ENCODE data around the gene ERBB4. TPM values are rescaled to one million over a fixed set of nuclear protein-coding genes. Genes with fewer than 3 reads are reported as not detected.
"Not testable (repeated sequence)": the region's sequence is repeated elsewhere in the genome, so short reads cannot be mapped to it uniquely, and the experiment has no call there.

Gene ERBB4
- total RNA-seq, 2 donors from 2014 or later: not detected

DNA sequence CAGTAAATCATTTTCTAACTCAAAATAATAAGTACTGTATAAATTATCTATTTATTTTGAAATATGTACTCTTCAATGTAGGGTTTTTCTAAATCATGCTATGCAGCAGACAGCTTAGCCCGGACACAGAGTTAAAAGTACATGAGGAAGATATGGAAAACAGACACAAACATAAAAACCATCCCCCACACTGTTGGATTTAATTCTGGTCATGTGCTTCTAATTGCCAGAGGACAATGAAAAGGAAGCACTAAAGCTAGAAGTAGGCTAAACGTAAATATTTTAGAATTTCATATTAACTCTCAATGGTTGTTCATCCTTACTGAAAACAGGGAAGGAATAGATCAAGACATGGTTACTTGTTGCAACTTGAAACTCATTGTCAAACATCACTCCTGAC lies 420.7 kb downstream of the ERBB4 start:
- H3K36me3 Mint-ChIP-seq: no peaks in the 10 kb centered on the region
- no peak for DNase-seq (ENCODE audit: low spot score)
- H3K4me3 Mint-ChIP-seq: no peak overlapping the region
- H3K27ac Mint-ChIP-seq: no peak overlapping the region
- H3K9me3 Mint-ChIP-seq: peaks cover 6% of the 10 kb centered on the region
- no peaks in the 10 kb centered on the region for H3K4me1 Mint-ChIP-seq (ENCODE audit: low read depth in 2 of 2)
- H3K27me3 Mint-ChIP-seq: no peaks in the 10 kb centered on the region
- no peak for ATAC-seq

DNA sequence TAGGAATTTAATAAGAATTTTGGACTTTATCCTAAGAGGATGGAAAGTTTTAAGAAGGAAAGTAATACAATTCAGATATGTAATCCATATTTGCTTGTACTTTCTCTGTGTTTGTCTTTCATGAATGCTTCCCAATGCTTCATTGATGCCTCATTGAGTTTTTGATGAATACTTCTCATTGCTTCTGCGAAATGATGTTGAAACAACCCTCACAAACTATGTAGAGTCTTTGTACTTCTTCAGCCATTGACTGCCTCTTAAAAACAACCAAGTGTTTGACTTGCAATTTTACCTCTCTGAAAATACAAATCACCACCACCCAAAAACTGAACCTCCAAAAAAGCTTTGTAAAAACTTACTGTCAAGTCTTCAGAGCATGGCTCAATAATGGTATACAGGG lies 424.1 kb downstream of the ERBB4 start:
- Mint-ChIP-seq H3K27ac (no peak overlapping the region), H3K4me1 (ENCODE audit: low read depth in 2 of 2) (no peaks in the 10 kb centered on the region)

DNA sequence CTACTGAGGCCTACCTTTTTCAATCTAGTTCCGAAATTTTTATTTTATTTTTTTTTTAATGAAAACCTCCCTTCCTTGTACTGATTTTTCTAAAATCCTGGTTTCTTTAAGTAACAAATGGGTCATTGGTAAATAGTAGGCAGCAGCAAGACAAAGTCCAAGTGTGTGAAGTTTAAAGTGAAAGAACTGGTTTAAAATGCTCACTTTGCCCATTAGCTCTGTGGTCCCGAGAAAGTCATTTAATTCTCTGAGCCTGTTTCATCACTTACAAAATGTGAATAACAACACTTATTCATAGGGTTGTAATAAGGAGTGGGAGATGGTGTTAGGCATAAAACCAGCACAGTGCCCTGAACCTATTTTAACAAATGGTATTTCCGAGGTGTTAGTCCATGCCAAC lies 426.2 kb downstream of the ERBB4 start:
- no peak overlapping the region for H3K4me3 Mint-ChIP-seq

More for the DNA sequence above, 424.1 kb downstream of the ERBB4 start:
- Mint-ChIP-seq H3K36me3 (no peaks in the 10 kb centered on the region), H3K4me3 (no peak overlapping the region), H3K27me3 (no peaks in the 10 kb centered on the region), H3K9me3 (peaks cover 9% of the 10 kb centered on the region)
- DNase-seq (ENCODE audit: low spot score): no peak
- ATAC-seq: no peak

DNA sequence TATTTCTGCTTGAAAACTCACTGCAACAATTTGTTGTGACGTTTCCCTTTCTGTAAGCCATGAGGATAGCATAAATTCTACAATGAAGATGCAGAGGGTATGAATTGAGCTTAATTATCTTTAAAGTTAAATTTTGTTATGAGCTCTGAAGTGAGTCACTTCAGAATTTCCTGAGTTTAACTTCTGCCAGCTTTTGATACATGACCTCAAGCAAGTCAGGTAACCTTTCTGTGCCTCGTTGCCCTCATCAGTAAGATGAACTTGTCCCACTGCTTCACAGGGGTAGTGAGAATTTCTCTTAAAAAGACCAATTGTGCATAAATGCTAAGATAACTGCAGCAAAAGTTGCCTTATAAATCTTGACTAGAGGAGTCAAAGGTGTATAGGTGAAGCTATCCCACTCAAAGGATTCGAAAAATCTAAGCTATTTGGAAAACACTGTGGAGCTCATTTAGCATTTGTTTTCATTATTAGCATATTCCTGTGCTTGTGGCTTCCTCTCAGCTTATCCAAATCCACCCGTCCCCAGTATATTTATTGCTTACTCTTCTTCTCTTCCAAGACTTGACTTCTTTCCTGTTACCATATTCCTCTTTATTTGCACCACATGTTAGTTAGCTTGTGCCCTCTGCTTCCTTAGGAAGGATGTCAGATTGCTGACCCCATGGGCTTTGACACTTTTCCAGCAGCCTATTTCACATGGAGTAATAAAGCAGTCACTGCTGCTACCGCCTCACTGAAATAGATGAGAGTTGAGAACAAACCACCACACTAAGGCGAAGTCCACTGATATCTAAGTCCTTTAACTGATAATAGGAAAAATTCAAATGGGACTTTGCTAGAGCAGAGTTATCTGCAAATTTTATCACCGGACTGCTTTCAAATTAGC lies 428.6 kb downstream of the ERBB4 start:
- H3K36me3 Mint-ChIP-seq: no peaks in the 10 kb centered on the region
- H3K27me3 Mint-ChIP-seq: no peaks in the 10 kb centered on the region
- ATAC-seq (no peak), DNase-seq (ENCODE audit: low spot score) (no peak)
- no peaks in the 10 kb centered on the region for H3K4me1 Mint-ChIP-seq (ENCODE audit: low read depth in 2 of 2)
- H3K4me3 Mint-ChIP-seq: no peak overlapping the region
- no peak overlapping the region for H3K27ac Mint-ChIP-seq
- peaks cover 16% of the 10 kb centered on the region for H3K9me3 Mint-ChIP-seq

More for the DNA sequence above, 426.2 kb downstream of the ERBB4 start:
- no peak for DNase-seq (ENCODE audit: low spot score)
- H3K4me1 Mint-ChIP-seq (ENCODE audit: low read depth in 2 of 2): no peaks in the 10 kb centered on the region
- no peak overlapping the region for H3K27ac Mint-ChIP-seq
- H3K9me3 Mint-ChIP-seq: peaks cover 9% of the 10 kb centered on the region
- H3K27me3 Mint-ChIP-seq: no peaks in the 10 kb centered on the region
- no peak for ATAC-seq
- H3K36me3 Mint-ChIP-seq: no peaks in the 10 kb centered on the region

DNA sequence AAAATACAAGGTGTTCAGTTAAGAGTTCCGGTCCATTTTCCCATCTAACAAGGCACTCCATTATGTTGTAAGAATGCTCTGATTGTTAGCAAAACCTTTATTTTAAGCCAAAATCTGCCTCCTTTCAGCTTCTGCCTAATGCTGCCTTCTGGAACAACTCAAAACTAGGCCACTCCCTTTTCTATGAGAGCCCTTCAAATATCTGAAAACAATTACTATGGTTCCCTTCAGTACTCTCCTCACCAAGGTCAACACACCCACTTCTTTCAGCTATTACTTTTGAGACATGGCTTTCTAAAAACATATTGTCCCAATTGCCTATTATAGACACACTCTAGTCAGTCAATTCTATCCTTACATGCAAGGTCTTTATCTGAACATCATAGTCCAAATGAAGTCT lies 429.4 kb downstream of the ERBB4 start:
- H3K4me1 Mint-ChIP-seq (ENCODE audit: low read depth in 2 of 2): no peaks in the 10 kb centered on the region
- H3K27ac Mint-ChIP-seq: no peak overlapping the region
- DNase-seq (ENCODE audit: low spot score): no peak
- no peak overlapping the region for H3K4me3 Mint-ChIP-seq
- no peaks in the 10 kb centered on the region for H3K36me3 Mint-ChIP-seq
- H3K9me3 Mint-ChIP-seq: peaks cover 16% of the 10 kb centered on the region
- ATAC-seq: no peak
- H3K27me3 Mint-ChIP-seq: no peaks in the 10 kb centered on the region

DNA sequence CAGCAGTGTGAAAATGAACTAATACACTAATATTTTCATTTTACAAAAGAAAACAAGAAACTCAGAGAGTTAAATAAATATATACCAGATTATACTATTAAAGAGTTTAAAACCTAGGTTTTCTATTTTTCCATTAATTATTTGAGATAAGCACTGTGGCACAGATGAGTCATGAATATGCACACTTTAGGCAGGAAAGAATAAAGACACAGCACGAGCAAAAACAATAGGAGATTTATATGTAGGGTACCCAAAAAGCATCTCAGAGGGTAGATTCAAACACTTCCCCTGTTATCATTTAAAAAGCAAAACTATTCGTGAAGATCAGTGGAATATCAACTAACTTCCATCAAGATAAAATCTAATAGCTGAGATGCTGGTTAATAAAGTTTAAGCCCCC lies 430.6 kb downstream of the ERBB4 start:
- no peak for DNase-seq (ENCODE audit: low spot score)
- ATAC-seq: no peak
- Mint-ChIP-seq H3K36me3 (no peaks in the 10 kb centered on the region), H3K4me3 (no peak overlapping the region), H3K27ac (no peak overlapping the region), H3K4me1 (ENCODE audit: low read depth in 2 of 2) (no peaks in the 10 kb centered on the region), H3K9me3 (peaks cover 16% of the 10 kb centered on the region), H3K27me3 (no peaks in the 10 kb centered on the region)

DNA sequence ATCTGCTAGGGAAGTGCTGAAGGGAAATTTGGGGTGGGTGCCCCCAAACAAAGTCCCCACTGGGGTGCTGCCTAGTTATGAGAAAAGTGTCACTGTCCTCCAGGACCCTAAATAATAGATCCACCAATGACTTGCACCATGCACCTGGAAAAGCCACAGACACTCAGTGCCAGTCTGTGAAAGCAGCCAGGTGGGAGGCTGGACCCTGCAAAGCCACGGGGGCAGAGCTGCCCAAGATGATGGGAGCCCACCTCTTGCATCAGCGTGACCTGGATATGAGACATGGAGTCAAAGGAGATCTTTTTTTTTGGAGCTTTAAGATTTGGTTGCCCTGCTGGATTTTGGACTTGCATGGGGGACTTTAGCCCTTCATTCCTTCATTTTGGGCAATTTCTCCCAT lies 431.6 kb downstream of the ERBB4 start:
- ATAC-seq: no peak
- no peaks in the 10 kb centered on the region for H3K27me3 Mint-ChIP-seq
- H3K36me3 Mint-ChIP-seq: no peaks in the 10 kb centered on the region
- no peak for DNase-seq (ENCODE audit: low spot score)
- H3K4me3 Mint-ChIP-seq: no peak overlapping the region
- H3K4me1 Mint-ChIP-seq (ENCODE audit: low read depth in 2 of 2): no peaks in the 10 kb centered on the region
- H3K9me3 Mint-ChIP-seq: peaks cover 21% of the 10 kb centered on the region
- no peak overlapping the region for H3K27ac Mint-ChIP-seq

DNA sequence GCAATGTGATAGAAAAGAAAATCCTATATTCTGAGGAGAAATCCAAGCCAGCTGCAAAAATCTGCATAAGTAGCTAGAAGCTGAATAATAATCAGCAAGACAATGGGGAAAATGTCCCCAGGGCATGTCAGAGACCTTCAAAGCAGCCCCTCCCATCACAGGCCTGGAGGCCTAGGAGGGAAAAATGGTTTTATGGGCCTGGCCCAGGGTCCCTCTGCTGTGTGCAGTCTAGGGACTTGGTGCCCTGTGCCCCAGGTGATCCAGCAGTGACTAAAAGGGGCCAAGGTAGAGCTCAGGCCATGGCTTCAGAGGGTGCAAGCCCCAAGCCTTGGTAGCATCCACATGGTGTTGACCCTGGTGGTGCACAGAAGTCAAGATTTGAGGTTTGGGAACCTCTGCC lies 432.1 kb downstream of the ERBB4 start:
- H3K27me3 Mint-ChIP-seq; ATAC-seq; H3K36me3 Mint-ChIP-seq; H3K4me1 Mint-ChIP-seq (ENCODE audit: low read depth in 2 of 2); H3K4me3 Mint-ChIP-seq; DNase-seq (ENCODE audit: low spot score); H3K27ac Mint-ChIP-seq: not testable (repeated sequence)
- H3K9me3 Mint-ChIP-seq: peaks cover 19% of the 10 kb centered on the region

DNA sequence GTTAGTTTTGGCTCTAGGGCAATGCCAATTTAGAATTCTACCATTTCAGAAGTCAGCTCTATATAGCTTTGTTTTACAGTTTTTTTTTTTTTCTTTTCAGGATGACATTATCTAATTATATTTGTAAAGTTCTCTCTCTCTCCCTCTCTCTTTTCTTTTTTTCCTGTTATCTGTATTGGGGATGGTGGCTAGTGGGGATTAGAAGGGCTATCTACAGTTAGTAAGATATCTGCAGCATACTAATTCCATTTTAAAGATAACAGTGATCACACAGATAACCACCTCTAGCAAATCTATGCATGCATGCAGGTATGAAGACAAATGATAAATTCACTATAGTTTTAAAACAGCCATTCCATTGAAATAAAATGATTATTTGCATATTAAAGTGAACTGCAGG lies 438.9 kb downstream of the ERBB4 start:
- ATAC-seq (no peak), DNase-seq (ENCODE audit: low spot score) (no peak)
- Mint-ChIP-seq H3K4me1 (ENCODE audit: low read depth in 2 of 2) (no peaks in the 10 kb centered on the region), H3K9me3 (peaks cover 5% of the 10 kb centered on the region), H3K4me3 (no peak overlapping the region), H3K27ac (no peak overlapping the region), H3K36me3 (no peaks in the 10 kb centered on the region), H3K27me3 (no peaks in the 10 kb centered on the region)

DNA sequence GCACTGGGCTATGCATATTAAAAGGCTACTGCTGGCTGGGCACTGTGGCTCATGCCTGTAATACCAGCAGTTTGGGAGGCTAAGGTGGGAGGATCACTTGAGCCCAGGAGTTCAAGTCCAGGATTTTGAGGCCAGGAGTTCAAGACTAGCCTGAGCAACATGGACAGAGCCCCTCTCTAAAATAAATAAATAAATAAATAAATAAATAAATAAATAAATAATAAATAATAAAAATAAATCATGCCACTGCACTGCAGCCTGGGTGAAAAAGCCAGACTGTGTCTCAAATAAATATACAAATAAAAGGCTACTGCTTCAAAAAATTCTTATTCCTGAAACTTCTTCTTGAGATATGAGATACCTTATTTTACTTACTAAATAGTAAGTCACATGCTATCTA lies 439.6 kb downstream of the ERBB4 start:
- Mint-ChIP-seq H3K9me3 (peaks cover 5% of the 10 kb centered on the region), H3K36me3 (no peaks in the 10 kb centered on the region), H3K27me3 (no peaks in the 10 kb centered on the region), H3K27ac (no peak overlapping the region), H3K4me3 (no peak overlapping the region), H3K4me1 (ENCODE audit: low read depth in 2 of 2) (no peaks in the 10 kb centered on the region)
- DNase-seq (ENCODE audit: low spot score) (no peak), ATAC-seq (no peak)

DNA sequence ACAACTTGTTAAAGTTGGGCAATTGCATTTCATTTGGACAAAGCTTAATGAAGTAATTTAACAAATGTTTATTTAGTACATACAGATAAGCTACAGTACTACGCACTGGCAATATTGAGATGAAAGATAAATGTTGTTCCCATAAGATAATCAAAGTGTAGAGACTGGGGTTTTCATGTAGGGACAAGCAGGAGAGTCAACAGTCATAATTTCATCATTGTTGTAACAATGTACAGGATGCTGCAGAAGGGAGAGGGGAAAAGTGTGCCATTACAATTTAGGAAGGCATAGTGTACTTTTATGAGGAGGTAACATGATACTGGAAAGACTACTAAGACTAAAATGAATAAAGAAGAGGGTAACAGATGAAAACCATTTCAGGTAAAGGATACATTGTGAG lies 441.6 kb downstream of the ERBB4 start:
- H3K4me3 Mint-ChIP-seq: no peak overlapping the region
- H3K36me3 Mint-ChIP-seq: no peaks in the 10 kb centered on the region
- no peaks in the 10 kb centered on the region for H3K4me1 Mint-ChIP-seq (ENCODE audit: low read depth in 2 of 2)
- ATAC-seq (no peak), DNase-seq (ENCODE audit: low spot score) (no peak)
- H3K9me3 Mint-ChIP-seq: no peaks in the 10 kb centered on the region
- H3K27me3 Mint-ChIP-seq: no peaks in the 10 kb centered on the region
- no peak overlapping the region for H3K27ac Mint-ChIP-seq

DNA sequence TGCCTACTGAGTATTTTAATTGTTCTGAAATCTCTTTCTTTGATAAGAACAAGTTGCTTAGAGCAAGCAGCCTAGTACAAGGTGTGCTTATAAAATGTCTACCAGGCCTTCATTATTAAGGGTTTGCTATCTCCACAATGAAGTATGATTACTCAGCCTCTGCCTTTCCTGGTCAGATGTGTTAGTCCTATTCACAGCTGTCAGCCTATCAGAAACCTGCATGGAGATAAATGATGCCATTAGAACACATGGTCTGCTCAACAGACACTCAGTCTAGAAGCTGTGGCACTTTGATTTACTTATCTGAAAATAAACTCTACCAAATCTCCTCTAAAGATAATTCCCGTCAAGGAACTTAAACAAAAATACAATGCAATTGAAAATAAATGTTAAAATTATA lies 448.7 kb downstream of the ERBB4 start:
- DNase-seq (ENCODE audit: low spot score) (no peak), ATAC-seq (no peak)
- no peaks in the 10 kb centered on the region for H3K36me3 Mint-ChIP-seq
- no peak overlapping the region for H3K27ac Mint-ChIP-seq
- no peak overlapping the region for H3K4me3 Mint-ChIP-seq
- peaks cover 4% of the 10 kb centered on the region for H3K9me3 Mint-ChIP-seq
- no peaks in the 10 kb centered on the region for H3K4me1 Mint-ChIP-seq (ENCODE audit: low read depth in 2 of 2)
- H3K27me3 Mint-ChIP-seq: no peaks in the 10 kb centered on the region

DNA sequence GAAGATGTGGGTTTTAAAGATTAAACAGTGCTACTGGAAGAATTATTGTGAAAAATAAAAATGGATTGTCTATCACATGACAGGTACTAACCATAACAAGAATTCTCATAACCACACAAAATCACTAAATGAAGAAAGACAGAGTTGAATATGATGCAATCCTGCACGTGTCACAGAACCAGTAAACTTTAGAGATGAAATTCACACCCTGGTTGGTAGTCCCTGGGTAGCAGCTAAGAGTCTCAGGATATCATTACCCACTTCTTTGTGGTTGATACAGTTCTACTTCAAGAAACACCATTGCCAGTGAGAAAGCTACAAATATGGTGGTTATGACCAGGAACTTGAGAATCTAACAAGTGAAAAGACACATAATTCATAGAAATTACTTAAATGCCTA lies 450.2 kb downstream of the ERBB4 start:
- DNase-seq (ENCODE audit: low spot score) (no peak), ATAC-seq (peak in 1 of 2 donors; percentile 83)
- no peaks in the 10 kb centered on the region for H3K27me3 Mint-ChIP-seq
- no peaks in the 10 kb centered on the region for H3K4me1 Mint-ChIP-seq (ENCODE audit: low read depth in 2 of 2)
- H3K36me3 Mint-ChIP-seq: no peaks in the 10 kb centered on the region
- no peak overlapping the region for H3K4me3 Mint-ChIP-seq
- H3K9me3 Mint-ChIP-seq: peaks cover 4% of the 10 kb centered on the region
- H3K27ac Mint-ChIP-seq: no peak overlapping the region

DNA sequence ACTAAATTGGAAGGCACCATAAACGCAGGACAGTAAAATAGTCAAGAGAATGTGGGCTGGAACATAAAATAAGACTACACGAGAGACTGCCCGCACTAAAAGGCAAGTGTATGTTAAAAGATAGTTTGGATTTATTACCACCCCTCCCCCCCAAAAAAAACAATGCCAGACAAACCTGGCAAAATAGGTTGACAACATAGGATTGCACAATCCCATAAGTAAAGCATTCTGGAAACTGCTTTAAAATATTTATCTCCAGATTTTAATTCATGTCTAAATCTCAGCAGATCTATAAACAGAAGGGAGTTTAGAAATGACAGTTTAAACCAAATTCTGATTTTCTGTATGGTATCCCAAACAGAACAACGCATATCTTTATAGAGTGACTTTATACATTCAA lies 455.1 kb downstream of the ERBB4 start:
- no peak overlapping the region for H3K4me3 Mint-ChIP-seq
- ATAC-seq (no peak), DNase-seq (ENCODE audit: low spot score) (no peak)
- no peaks in the 10 kb centered on the region for H3K27me3 Mint-ChIP-seq
- no peaks in the 10 kb centered on the region for H3K9me3 Mint-ChIP-seq
- H3K36me3 Mint-ChIP-seq: no peaks in the 10 kb centered on the region
- H3K27ac Mint-ChIP-seq: no peak overlapping the region
- no peaks in the 10 kb centered on the region for H3K4me1 Mint-ChIP-seq (ENCODE audit: low read depth in 2 of 2)

DNA sequence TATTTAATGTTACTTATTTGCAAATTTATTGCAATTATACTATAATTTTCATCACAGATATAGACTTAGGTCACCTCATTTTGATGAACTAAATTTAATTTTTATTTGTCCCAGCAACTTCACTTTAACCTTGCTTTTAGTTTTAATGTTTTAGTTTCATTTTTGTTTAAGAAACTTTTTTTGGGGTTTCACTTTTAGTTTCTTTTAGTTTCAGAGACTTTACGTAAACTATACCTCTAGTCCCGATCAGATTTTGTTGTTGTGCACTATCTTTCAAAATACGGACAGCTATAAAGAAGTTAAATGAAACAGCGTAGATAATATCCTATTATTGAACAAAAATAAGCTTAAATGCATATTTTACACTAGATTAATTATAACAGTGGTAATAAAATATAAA lies 460.5 kb downstream of the ERBB4 start:
- ATAC-seq (no peak), DNase-seq (ENCODE audit: low spot score) (no peak)
- Mint-ChIP-seq H3K27me3 (no peaks in the 10 kb centered on the region), H3K36me3 (no peaks in the 10 kb centered on the region), H3K4me1 (ENCODE audit: low read depth in 2 of 2) (no peaks in the 10 kb centered on the region), H3K9me3 (no peaks in the 10 kb centered on the region), H3K4me3 (peak overlapping the region; percentile 58), H3K27ac (no peak overlapping the region)
